AG10803 (cell line): ENCODE results near the gene TIMM10B.

ENCODE experiments used
- DNase-seq: peaks from one replicate; pipeline ENCODE4 v3.0.0; 2010; ENCODE audit warnings: low read depth
- H3K4me3 ChIP-seq: 2 replicates; pipeline ENCODE4 v1.5.1; 2011; ENCODE audit warnings: mild to moderate bottlenecking, low read length, control low read depth
- TF ChIP-seq, protein P1 (sequence below): conservative IDR thresholded peaks from 2 replicates; pipeline ENCODE4 v1.5.1; 2011; ENCODE audit warnings: mild to moderate bottlenecking, low read length, control low read depth, inconsistent platforms

TIMM10B gene

DNA sequence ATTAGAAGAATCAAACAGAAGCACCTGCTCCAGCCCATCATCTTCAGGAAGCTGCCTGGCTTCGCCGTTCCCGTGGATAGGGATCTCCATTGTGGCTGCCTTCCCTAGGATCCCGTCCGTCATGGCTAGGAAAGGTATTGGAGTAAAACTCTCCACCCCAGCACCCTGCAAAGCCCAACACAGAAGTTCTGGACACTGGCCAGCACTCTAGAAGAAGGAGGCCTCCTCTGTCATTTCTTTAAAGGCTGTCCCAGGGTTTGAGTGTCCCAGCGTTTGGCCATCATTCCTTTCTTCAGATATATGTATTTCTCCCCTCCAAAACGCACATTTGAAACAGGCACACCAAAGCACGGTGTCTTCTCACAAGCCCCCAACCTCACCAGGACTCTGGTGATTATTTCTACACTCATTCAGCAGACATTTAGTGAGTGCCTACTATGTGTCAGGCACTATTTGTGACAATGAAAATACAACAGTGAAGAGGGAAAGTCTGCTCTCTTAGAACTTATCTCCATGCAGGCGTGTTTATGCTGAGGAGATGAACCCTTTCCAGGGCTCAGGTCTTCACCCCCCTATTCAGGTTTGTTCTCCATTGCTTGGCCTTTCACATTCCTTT, 894 bp upstream of the TIMM10B start:
- H3K4me3 ChIP-seq: peak overlapping the region; percentile 99
- TF ChIP-seq, protein P1, sequence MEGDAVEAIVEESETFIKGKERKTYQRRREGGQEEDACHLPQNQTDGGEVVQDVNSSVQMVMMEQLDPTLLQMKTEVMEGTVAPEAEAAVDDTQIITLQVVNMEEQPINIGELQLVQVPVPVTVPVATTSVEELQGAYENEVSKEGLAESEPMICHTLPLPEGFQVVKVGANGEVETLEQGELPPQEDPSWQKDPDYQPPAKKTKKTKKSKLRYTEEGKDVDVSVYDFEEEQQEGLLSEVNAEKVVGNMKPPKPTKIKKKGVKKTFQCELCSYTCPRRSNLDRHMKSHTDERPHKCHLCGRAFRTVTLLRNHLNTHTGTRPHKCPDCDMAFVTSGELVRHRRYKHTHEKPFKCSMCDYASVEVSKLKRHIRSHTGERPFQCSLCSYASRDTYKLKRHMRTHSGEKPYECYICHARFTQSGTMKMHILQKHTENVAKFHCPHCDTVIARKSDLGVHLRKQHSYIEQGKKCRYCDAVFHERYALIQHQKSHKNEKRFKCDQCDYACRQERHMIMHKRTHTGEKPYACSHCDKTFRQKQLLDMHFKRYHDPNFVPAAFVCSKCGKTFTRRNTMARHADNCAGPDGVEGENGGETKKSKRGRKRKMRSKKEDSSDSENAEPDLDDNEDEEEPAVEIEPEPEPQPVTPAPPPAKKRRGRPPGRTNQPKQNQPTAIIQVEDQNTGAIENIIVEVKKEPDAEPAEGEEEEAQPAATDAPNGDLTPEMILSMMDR: no peak

DNA sequence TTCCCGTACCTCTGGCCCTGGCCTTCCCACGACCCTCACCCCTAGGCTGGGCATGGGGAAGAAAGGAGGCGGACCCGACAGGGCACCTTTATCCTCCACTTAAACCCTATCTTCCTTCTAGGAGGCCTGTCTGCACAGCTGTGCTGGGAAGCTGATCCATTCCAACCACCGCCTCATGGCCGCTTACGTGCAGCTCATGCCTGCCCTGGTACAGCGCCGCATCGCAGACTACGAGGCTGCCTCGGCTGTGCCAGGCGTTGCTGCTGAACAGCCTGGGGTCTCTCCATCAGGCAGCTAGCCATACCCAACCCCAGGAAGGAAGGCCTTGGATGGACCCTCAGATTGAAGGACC, 599 bp downstream of the TIMM10B start:
- peak overlapping the region; percentile 99 for H3K4me3 ChIP-seq
- TF ChIP-seq, protein P1: no peak
- no peak for DNase-seq

More for the DNA sequence above, 894 bp upstream of the TIMM10B start:
- peak; percentile 11 for DNase-seq

DNA sequence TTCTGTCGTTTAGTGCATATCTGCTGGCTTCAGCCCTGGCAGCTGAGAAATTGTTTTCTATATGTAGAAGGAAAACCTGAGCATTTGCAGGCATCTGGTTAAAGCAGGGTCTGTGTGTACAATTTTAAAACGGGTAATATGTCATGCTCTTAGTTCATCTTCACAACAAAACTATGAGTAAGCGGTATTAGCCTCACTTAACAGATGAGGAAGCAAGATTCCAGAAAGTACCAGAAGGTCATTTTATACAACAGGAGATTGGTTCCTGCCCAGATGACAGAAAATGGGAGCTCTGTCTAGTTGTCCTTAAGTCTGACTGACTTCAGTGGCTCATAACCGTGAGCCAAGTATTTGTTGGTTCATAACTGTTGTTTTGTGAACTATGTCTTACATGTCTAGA, 1.1 kb downstream of the TIMM10B start:
- H3K4me3 ChIP-seq: peak overlapping the region; percentile 99
- TF ChIP-seq, protein P1: no peak
- DNase-seq: no peak

DNA sequence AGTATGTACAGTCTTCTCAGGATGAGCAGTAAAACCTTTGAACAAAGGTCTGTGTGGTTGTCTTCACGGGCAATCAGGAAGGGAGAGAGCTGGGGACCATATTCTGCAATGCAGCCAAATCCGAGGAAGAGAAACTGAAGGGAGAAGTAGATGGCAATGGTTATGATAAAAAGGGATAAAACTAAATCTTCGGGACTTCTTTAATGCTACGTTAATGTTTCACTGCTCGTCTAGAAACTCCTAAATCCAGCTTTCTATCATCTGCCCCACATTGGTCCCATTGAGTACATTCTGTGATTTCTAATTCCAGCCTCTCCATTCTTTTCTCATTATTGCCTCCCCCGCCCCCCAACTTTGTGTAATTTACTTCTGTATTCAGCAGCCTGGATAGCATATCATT, 1.7 kb downstream of the TIMM10B start:
- no peak overlapping the region for H3K4me3 ChIP-seq
- TF ChIP-seq, protein P1: no peak
- DNase-seq: no peak

DNA sequence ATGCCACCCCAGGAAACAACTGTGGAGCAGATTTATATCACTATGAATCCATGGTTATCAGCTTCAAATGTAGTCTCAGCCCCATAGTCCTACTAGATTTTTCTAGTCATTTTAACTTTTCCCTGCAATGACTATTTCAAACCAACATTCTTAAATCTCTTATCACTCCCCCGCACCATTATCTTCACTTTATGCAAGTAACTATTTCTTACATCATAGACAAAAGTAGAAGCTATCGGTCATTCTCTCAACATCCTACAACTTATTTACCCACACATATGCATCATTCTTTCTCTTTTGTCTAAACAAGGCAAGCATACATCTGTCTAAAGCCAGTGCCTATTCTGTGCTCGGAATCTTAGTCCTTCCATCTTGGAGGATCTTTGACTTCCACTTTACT, 4.4 kb downstream of the TIMM10B start:
- TF ChIP-seq, protein P1: no peak
- DNase-seq: no peak
- H3K4me3 ChIP-seq: no peak overlapping the region

DNA sequence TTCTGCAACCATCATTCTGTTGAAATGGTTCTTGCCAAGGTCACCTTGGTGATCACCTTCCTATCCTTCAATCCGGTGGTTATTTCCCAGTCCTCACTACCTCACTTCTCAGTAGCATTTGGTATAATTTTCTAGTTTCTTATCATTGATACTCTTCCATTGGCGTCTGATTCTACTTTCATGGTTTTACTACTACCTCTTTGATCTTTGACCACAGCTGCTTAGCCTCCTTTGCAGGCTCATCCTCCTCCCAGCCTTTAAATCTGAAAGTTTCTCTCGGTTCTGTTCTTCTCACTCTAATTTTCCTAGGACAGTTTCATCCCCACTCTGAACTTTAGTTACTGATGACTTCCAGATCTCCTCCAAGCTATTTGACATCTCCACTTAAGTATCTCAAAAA, 5.0 kb downstream of the TIMM10B start:
- DNase-seq: no peak
- TF ChIP-seq, protein P1: no peak
- H3K4me3 ChIP-seq: no peak overlapping the region

DNA sequence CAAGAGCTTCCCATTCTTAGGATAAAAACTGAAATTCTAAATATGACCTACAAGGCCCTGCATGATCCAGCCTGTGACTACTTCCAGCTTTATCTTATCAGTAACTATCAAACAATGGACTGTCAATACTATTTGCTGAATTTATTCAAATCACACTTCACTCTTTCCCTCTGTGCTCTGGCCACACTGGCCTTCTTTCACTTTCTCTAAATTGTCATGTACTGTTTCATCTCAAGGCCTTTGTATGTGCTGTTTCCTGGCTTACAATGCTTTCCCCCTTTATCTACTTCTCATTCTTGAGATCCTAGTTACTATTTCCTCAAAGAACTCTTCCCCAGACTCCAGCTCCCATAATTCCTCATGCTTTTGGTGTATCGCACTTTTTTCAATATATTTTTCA, 5.6 kb downstream of the TIMM10B start:
- DNase-seq: no peak
- TF ChIP-seq, protein P1: no peak
- no peak overlapping the region for H3K4me3 ChIP-seq
